Measurements from ENCODE around the gene AFAP1. TPM values are rescaled to one million over a fixed set of nuclear protein-coding genes. Genes with fewer than 3 reads are reported as not detected.

Gene AFAP1
- total and polyA plus RNA-seq, 12 donors = 2.9 to 8.9 (median 5.8) TPM

DNA sequence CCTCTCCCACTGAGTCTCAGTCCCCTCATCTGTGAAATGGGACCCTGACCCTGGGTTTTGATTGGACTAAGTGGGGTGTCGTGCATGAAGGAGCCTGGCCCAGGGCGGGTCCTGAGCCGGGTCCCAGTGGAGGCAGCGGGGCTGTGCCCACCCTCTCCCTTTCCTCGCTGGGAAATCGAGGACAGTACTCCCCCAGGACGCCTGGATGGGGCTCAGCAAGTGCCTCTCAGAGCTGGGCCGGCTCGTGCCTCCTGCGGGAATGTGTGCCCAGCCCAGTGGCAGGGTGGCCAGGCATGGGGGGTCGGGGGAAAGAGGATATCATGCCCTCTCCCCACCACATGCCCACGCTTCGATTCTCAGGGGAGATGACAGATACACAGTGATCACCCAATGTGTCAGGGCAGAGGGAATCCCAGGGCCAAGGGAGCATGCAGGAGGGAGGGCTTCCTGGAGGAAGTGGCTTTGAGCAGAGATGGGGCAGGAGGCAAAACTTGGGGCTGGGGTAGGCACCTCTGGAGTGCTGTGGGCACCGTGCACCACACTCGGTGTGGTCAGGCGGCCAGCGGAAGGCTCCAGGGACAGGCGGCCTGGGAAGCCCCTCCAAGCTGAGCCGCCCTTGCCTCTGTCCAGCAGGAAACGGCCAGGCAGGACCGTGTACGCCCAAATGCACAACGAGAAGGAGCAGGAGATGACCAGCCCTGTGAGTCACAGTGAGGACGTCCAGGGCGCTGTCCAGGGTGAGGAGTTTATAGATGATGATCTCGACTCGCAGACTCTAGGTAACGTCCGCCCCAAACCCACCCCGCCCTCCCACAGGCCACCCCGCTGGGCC lies 203.0 kb downstream of the AFAP1 start:
- 77 to 78% methylated on average over 31 of the region's 31 CpGs for WGBS, 2 donors
- no peak overlapping the region for H3K27ac ChIP-seq
- no peak for ATAC-seq
- TF ChIP-seq, protein P1, sequence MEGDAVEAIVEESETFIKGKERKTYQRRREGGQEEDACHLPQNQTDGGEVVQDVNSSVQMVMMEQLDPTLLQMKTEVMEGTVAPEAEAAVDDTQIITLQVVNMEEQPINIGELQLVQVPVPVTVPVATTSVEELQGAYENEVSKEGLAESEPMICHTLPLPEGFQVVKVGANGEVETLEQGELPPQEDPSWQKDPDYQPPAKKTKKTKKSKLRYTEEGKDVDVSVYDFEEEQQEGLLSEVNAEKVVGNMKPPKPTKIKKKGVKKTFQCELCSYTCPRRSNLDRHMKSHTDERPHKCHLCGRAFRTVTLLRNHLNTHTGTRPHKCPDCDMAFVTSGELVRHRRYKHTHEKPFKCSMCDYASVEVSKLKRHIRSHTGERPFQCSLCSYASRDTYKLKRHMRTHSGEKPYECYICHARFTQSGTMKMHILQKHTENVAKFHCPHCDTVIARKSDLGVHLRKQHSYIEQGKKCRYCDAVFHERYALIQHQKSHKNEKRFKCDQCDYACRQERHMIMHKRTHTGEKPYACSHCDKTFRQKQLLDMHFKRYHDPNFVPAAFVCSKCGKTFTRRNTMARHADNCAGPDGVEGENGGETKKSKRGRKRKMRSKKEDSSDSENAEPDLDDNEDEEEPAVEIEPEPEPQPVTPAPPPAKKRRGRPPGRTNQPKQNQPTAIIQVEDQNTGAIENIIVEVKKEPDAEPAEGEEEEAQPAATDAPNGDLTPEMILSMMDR (IDR thresholded peaks at IDR 0.05) = no peak
- intact Hi-C loops (cut with DNase I) = no loop called here
- H3K36me3 ChIP-seq = no peaks in the 10 kb centered on the region
- DNase-seq = no peak
- peaks cover 0 to 6% (median 0%) of the 10 kb centered on the region in 7 donors for H3K27me3 ChIP-seq
- H3K4me3 ChIP-seq = no peak overlapping the region
- H3K4me1 ChIP-seq = no peaks in the 10 kb centered on the region
- peaks cover 0 to 7% (median 0%) of the 10 kb centered on the region in 11 donors for H3K9me3 ChIP-seq

DNA sequence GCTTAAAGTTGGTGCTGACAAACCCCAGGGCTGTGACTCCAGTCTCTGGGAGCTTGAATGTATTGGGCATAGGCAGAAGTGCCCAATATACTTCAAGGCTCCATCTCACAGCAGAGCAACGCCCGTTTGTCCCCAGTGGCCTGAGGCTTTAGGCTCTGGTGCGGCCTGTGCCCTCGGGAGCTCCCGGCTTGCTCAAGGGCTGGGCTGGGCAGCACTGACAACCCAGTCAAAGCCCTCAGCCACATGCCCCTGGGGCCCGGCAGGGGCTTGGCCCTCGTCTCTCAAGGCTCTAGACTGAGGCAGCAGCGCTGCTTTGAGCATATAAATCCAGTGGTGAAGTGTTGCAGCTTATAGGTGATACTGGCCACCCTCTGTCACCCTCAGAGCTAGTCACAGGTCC lies 203.7 kb downstream of the AFAP1 start:
- DNase-seq (no peak), ATAC-seq (no peak)
- no peaks in the 10 kb centered on the region for H3K4me1 ChIP-seq
- H3K4me3 ChIP-seq = no peak overlapping the region
- intact Hi-C loops (cut with DNase I) = no loop called here
- peaks cover 0 to 6% (median 0%) of the 10 kb centered on the region in 7 donors for H3K27me3 ChIP-seq
- H3K27ac ChIP-seq = no peak overlapping the region
- peaks cover 0 to 7% (median 0%) of the 10 kb centered on the region in 11 donors for H3K9me3 ChIP-seq
- 94% methylated on average over 8 of the region's 8 CpGs for WGBS, 2 donors
- no peaks in the 10 kb centered on the region for H3K36me3 ChIP-seq
- TF ChIP-seq, protein P1 (IDR thresholded peaks at IDR 0.05) = no peak

DNA sequence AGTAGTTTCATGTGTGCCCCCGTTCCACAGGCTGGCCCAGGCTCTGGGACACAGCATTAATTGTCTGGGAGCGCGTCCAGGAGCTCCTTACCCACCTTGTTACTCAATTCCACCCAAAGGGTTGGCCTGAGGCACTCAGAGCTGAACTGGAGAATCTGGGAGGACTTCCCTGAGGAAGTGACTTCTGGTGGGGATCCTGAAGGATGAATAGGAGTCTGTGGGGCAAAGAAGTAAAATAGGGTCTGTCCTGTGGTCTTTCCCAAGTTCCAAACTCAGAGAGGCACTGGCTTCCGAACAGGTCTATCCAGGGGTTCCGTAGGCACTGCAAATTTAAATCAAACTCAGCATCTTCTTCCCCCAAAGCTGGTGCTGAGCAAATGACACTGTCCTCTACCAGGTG lies 204.3 kb downstream of the AFAP1 start:
- Histone ChIP-seq H3K27ac (no peak overlapping the region), H3K27me3 (peaks cover 0 to 6% (median 0%) of the 10 kb centered on the region in 7 donors), H3K36me3 (no peaks in the 10 kb centered on the region), H3K4me1 (no peaks in the 10 kb centered on the region), H3K4me3 (no peak overlapping the region), H3K9me3 (peaks cover 0 to 7% (median 0%) of the 10 kb centered on the region in 11 donors)
- WGBS, 2 donors = 96 to 97% methylated on average over 5 of the region's 5 CpGs
- no peak for ATAC-seq
- DNase-seq = no peak
- TF ChIP-seq, protein P1 (IDR thresholded peaks at IDR 0.05) = no peak
- intact Hi-C loops (cut with DNase I) = no loop called here

DNA sequence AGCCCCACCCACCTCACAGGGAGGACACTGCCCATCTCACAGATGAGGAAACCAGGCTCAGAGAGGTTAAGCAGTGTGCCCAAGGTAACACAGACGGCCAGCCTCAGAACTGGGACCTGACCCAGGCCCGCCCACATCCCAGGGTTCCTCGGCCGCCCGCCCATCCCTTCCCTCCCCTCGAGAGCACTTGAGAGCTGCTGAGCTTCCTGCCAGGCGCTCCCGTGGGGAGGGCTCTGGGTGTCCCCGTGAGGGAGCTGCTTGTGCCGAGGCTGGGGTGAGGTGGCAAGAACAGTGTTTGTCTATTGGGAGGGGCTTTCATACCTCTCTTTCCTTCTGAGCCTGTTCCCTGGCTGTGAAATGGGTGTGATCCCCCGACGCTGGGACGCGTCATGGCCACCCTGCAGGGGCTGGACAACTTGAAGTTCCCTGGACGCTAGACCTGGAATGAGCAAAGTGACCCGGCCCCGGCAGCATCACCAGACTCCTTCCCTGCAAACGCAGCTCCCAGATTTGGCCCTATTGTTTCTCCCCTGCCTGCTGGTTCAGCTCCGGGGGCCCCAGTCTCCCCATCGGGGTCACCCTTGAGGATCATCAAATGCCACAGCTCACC lies 204.9 kb downstream of the AFAP1 start:
- Histone ChIP-seq H3K9me3 (peaks cover 0 to 7% (median 0%) of the 10 kb centered on the region in 11 donors), H3K27me3 (peaks cover 0 to 6% (median 0%) of the 10 kb centered on the region in 7 donors), H3K27ac (no peak overlapping the region), H3K4me3 (no peak overlapping the region), H3K4me1 (no peaks in the 10 kb centered on the region), H3K36me3 (no peaks in the 10 kb centered on the region)
- intact Hi-C loops (cut with DNase I) = no loop called here
- DNase-seq (no peak), ATAC-seq (no peak)
- 58 to 67% methylated on average over 20 of the region's 20 CpGs for WGBS, 2 donors
- TF ChIP-seq, protein P1 (IDR thresholded peaks at IDR 0.05) = no peak
